HT-29 (cell line): ENCODE data around the gene AMER2. TPM values are rescaled to one million over a fixed set of nuclear protein-coding genes. Genes with fewer than 3 reads are reported as not detected.

Experiments
- small RNA-seq: library from RNA; depleted of rRNA; stranded (forward); fragments of <200 nt; gene quantifications from one replicate; pipeline ENCODE3, GENCODE V24; 2014
- total RNA-seq: library from RNA; depleted of rRNA; stranded (reverse); fragments of >200 nt; shearing (Covaris generic); gene quantifications from 2 replicates; pipeline ENCODE4 v1.2.3, GENCODE V29; 2014; rRNA removed

AMER2 gene
- total RNA-seq, 1 experiment from 2014 or later = not detected

Small RNA genes within 50 kb of the gene (small RNA-seq; reads per million reads assigned to genes)
- gene AL359757.1 (not detected), gene AL359757.2 (not detected)

Other genes with a start within 250 kb of the AMER2 start
- gene PABPC3, start 76.2 kb downstream of the AMER2 start, total RNA-seq = 0.05 and 0.18 TPM in 2 replicates
- 8.0 and 9.2 TPM in 2 replicates for gene MTMR6, start 115.2 kb upstream of the AMER2 start, total RNA-seq
- 72.8 and 80.8 TPM in 2 replicates for gene NUP58, start 129.3 kb upstream of the AMER2 start, total RNA-seq
- not detected in 2 replicates for gene ATP8A2, start 199.7 kb upstream of the AMER2 start, total RNA-seq